HEK293 (cell line): ENCODE results near the gene EIF2AK2.

ENCODE experiments used
- SP7 ChIP-seq: fragments of 450-650 bp; formaldehyde crosslinking; IDR thresholded peaks from 2 replicates; pipeline ENCODE4 v1.5.1; 2016; ENCODE audit warnings: missing biosample characterization, missing genetic modification characterization
- ZBTB11 ChIP-seq: fragments of 450-650 bp; formaldehyde crosslinking; conservative IDR thresholded peaks from 2 replicates; pipeline ENCODE4 v1.5.1; 2016; ENCODE audit warnings: low read depth, missing biosample characterization, missing genetic modification characterization
- ZBTB21 ChIP-seq: fragments of 450-650 bp; formaldehyde crosslinking; IDR thresholded peaks from 2 replicates; pipeline ENCODE4 v1.5.1; 2017; ENCODE audit warnings: missing biosample characterization, missing genetic modification characterization
- ZBTB44 ChIP-seq: fragments of 450-650 bp; IDR thresholded peaks from 2 replicates; pipeline ENCODE4 v1.5.1; 2018; ENCODE audit warnings: missing biosample characterization, mild to moderate bottlenecking, missing genetic modification characterization
- ZNF513 ChIP-seq: fragments of 450-650 bp; IDR thresholded peaks from 2 replicates; pipeline ENCODE4 v1.5.1; 2018; ENCODE audit warnings: missing biosample characterization, missing genetic modification characterization
- ZNF560 ChIP-seq: fragments of 450-650 bp; formaldehyde crosslinking; IDR thresholded peaks from 2 replicates; pipeline ENCODE4 v1.5.1; 2017; ENCODE audit warnings: missing biosample characterization, missing genetic modification characterization, borderline replicate concordance
- ZNF785 ChIP-seq: fragments of 450-650 bp; formaldehyde crosslinking; IDR thresholded peaks from 2 replicates; pipeline ENCODE4 v1.5.1; 2016; ENCODE audit warnings: missing biosample characterization, missing genetic modification characterization
- TF ChIP-seq, protein P1 (sequence below): fragments of 450-650 bp; formaldehyde crosslinking; IDR thresholded peaks from 2 replicates; pipeline ENCODE4 v1.5.1; 2016; ENCODE audit warnings: missing biosample characterization, missing genetic modification characterization
- TF ChIP-seq, protein P2 (sequence below): fragments of 450-650 bp; formaldehyde crosslinking; IDR thresholded peaks from 2 replicates; pipeline ENCODE4 v1.5.1; 2017; ENCODE audit warnings: missing biosample characterization, missing genetic modification characterization
- TF ChIP-seq, protein P3 (sequence below): fragments of 450-650 bp; formaldehyde crosslinking; IDR thresholded peaks from 2 replicates; pipeline ENCODE4 v1.5.1; 2017; ENCODE audit warnings: missing biosample characterization, missing genetic modification characterization

DNA sequence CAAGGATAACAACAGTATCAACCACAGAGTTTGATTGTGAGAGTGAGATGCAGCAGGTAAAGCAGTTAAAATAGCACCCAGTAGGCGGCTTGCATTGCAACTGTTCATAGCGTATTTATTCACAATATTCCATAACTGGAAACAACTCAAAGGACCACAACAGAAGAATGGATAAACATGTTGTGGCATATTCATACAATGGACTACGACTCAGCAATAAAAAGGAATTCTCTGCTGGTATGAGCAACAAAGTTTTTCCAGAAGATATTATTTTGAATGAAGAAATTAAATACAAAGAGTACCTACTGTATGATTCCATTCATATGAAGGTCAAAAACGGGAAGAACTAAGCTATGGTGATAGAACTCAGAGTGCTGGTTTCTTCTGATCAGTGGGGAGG is 47.3 kb downstream of the EIF2AK2 start:
- TF ChIP-seq ZBTB21 (tag by site-specific recombination): no peak
- TF ChIP-seq ZNF560 (tag by site-specific recombination): no peak
- no peak for TF ChIP-seq SP7 (tag by site-specific recombination)
- no peak for TF ChIP-seq ZBTB11 (tag by site-specific recombination)
- TF ChIP-seq ZBTB44: no peak
- TF ChIP-seq ZNF785 (tag by site-specific recombination): no peak
- TF ChIP-seq, protein P1, sequence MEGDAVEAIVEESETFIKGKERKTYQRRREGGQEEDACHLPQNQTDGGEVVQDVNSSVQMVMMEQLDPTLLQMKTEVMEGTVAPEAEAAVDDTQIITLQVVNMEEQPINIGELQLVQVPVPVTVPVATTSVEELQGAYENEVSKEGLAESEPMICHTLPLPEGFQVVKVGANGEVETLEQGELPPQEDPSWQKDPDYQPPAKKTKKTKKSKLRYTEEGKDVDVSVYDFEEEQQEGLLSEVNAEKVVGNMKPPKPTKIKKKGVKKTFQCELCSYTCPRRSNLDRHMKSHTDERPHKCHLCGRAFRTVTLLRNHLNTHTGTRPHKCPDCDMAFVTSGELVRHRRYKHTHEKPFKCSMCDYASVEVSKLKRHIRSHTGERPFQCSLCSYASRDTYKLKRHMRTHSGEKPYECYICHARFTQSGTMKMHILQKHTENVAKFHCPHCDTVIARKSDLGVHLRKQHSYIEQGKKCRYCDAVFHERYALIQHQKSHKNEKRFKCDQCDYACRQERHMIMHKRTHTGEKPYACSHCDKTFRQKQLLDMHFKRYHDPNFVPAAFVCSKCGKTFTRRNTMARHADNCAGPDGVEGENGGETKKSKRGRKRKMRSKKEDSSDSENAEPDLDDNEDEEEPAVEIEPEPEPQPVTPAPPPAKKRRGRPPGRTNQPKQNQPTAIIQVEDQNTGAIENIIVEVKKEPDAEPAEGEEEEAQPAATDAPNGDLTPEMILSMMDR (tag by site-specific recombination): no peak
- TF ChIP-seq, protein P2, sequence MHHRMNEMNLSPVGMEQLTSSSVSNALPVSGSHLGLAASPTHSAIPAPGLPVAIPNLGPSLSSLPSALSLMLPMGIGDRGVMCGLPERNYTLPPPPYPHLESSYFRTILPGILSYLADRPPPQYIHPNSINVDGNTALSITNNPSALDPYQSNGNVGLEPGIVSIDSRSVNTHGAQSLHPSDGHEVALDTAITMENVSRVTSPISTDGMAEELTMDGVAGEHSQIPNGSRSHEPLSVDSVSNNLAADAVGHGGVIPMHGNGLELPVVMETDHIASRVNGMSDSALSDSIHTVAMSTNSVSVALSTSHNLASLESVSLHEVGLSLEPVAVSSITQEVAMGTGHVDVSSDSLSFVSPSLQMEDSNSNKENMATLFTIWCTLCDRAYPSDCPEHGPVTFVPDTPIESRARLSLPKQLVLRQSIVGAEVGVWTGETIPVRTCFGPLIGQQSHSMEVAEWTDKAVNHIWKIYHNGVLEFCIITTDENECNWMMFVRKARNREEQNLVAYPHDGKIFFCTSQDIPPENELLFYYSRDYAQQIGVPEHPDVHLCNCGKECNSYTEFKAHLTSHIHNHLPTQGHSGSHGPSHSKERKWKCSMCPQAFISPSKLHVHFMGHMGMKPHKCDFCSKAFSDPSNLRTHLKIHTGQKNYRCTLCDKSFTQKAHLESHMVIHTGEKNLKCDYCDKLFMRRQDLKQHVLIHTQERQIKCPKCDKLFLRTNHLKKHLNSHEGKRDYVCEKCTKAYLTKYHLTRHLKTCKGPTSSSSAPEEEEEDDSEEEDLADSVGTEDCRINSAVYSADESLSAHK: no peak
- TF ChIP-seq ZNF513 (tag by site-specific recombination): no peak
- TF ChIP-seq, protein P3, sequence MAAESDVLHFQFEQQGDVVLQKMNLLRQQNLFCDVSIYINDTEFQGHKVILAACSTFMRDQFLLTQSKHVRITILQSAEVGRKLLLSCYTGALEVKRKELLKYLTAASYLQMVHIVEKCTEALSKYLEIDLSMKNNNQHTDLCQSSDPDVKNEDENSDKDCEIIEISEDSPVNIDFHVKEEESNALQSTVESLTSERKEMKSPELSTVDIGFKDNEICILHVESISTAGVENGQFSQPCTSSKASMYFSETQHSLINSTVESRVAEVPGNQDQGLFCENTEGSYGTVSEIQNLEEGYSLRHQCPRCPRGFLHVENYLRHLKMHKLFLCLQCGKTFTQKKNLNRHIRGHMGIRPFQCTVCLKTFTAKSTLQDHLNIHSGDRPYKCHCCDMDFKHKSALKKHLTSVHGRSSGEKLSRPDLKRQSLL: no peak
